Smooth muscle cell (in vitro differentiated cells): ENCODE measurements around the gene CEP164. TPM values are rescaled to one million over a fixed set of nuclear protein-coding genes. Genes with fewer than 3 reads are reported as not detected.

ENCODE experiments used
- DNase-seq: peaks from one replicate; lab custom pipeline; 2025; ENCODE audit not compliant: unreplicated experiment; lab: John Stamatoyannopoulos, UW
- H2AFZ ChIP-seq: fragments of 200-600 bp; sonication (generic); 2 replicates; pipeline ENCODE4 v1.6.0; 2016; ENCODE audit warnings: antibody characterized with exemption, low read depth, mild to moderate bottlenecking
- H3F3A ChIP-seq: fragments of 200-600 bp; sonication (generic); 2 replicates; pipeline ENCODE4 v1.6.0; 2017; ENCODE audit warnings: antibody characterized with exemption, low read depth
- H3K27ac ChIP-seq: fragments of 200-600 bp; sonication (generic); 2 replicates; pipeline ENCODE4 v1.5.1; 2016; ENCODE audit warnings: low read depth, mild to moderate bottlenecking
- H3K27me3 ChIP-seq: fragments of 200-600 bp; sonication (generic); 2 replicates; pipeline ENCODE4 v1.6.1; 2016; ENCODE audit warnings: low read depth, mild to moderate bottlenecking
- H3K36me3 ChIP-seq: fragments of 200-600 bp; sonication (generic); 2 replicates; pipeline ENCODE4 v1.5.1; 2016; ENCODE audit warnings: low read depth
- H3K4me1 ChIP-seq: fragments of 200-600 bp; sonication (generic); 2 replicates; pipeline ENCODE4 v1.5.1; 2016; ENCODE audit warnings: low read depth
- H3K4me2 ChIP-seq: fragments of 200-600 bp; sonication (generic); 2 replicates; pipeline ENCODE4 v1.6.0; 2016; ENCODE audit warnings: mild to moderate bottlenecking
- H3K4me3 ChIP-seq: fragments of 200-600 bp; sonication (generic); 2 replicates; pipeline ENCODE4 v1.5.1; 2016; ENCODE audit warnings: mild to moderate bottlenecking
- H3K79me2 ChIP-seq: fragments of 200-600 bp; sonication (generic); 2 replicates; pipeline ENCODE4 v1.6.0; 2016; ENCODE audit warnings: low read depth, mild to moderate bottlenecking
- H3K9ac ChIP-seq: fragments of 200-600 bp; sonication (generic); 2 replicates; pipeline ENCODE4 v1.6.0; 2016; ENCODE audit warnings: low read depth
- H3K9me3 ChIP-seq: fragments of 200-600 bp; sonication (generic); replicated peaks from 2 replicates; pipeline ENCODE4 v1.5.1; 2016; ENCODE audit warnings: low read depth
- H4K20me1 ChIP-seq: fragments of 200-600 bp; sonication (generic); 2 replicates; pipeline ENCODE4 v1.6.0; 2016; ENCODE audit warnings: low read depth
- WGBS: methylation state at CpG from one replicate; pipeline ENCODE4 v1.1.7; 2016; ENCODE audit warnings: low lambda C conversion rate; 5-methylcytosine and 5-hydroxymethylcytosine counted together
- polyA plus RNA-seq: library from polyadenylated mRNA; unstranded; fragments of >200 nt; fragmentation: Nextera tagmentation; extraction: Ambion mirVana; gene quantifications from 2 replicates; pipeline ENCODE4 v1.2.1, GENCODE V29; 2016
- total RNA-seq: library from RNA; depleted of rRNA; stranded (reverse); fragments of >200 nt; gene quantifications from 2 replicates; pipeline ENCODE4 v1.2.3, GENCODE V29; 2014
- TF ChIP-seq, protein P1 (sequence below): fragments of 200-600 bp; sonication (generic); IDR thresholded peaks from 2 replicates; pipeline ENCODE4 v1.5.1; 2017; ENCODE audit warnings: borderline replicate concordance, mild to moderate bottlenecking, antibody characterized with exemption; ENCODE audit not compliant: insufficient read depth, poor library complexity, severe bottlenecking

Gene CEP164
- total and polyA plus RNA-seq, 2 experiments from 2014 or later = 11.2 to 30.7 TPM

DNA sequence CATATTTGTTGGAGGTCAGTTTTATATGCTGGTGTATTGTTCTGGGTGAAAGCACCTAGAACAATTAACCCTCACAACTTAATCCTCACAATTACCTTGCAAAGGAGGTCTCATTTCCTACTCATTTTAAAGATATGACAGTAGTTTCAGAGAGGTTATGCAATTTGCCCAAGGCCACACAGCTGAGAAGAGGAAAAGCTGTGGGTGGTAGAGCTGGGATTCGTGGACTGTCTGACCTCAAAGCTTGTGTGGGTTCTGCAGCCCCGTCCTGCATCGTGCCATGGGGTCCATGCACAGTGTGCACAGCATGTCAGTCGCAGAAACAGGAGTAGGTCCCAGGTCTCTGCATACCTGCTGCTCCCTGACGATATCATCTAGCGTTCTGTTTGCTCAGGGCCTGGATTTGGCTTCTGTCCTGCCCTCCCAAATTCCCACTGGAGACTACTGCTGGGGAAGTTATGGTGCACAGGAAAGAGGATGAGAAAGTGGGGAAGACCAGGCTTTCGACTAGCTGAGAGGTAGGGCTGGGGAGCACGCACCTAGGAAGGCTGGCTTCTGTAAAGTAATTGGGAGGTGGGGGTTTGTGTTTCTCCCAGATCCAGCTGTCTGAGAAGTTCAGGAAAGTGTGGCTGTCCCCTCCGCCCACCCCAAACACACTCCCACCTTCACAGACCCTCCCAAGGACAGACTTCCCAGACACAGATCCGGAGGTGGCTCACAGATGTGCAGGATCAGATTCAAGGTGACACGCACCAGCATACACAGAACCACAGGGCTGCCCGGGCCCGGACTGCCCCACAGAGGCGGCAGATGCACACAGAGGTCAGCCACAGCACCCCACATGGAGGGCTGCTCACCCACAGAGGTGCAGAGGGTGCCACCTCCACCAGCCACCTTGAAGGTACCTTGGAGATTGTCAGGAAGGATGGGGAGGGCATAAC is 13.6 kb upstream of the CEP164 start:
- Histone ChIP-seq H3F3A (no peaks in the 10 kb centered on the region), H3K36me3 (no peaks in the 10 kb centered on the region), H4K20me1 (no peaks in the 10 kb centered on the region), H3K9me3 (no peaks in the 10 kb centered on the region), H3K4me3 (no peak overlapping the region), H3K27ac (no peak overlapping the region), H3K79me2 (no peaks in the 10 kb centered on the region), H3K4me2 (peak overlapping the region; percentile 99), H3K4me1 (peaks cover 7% of the 10 kb centered on the region), H3K27me3 (no peaks in the 10 kb centered on the region), H3K9ac (no peak overlapping the region), H2AFZ (no peak overlapping the region)
- TF ChIP-seq, protein P1, sequence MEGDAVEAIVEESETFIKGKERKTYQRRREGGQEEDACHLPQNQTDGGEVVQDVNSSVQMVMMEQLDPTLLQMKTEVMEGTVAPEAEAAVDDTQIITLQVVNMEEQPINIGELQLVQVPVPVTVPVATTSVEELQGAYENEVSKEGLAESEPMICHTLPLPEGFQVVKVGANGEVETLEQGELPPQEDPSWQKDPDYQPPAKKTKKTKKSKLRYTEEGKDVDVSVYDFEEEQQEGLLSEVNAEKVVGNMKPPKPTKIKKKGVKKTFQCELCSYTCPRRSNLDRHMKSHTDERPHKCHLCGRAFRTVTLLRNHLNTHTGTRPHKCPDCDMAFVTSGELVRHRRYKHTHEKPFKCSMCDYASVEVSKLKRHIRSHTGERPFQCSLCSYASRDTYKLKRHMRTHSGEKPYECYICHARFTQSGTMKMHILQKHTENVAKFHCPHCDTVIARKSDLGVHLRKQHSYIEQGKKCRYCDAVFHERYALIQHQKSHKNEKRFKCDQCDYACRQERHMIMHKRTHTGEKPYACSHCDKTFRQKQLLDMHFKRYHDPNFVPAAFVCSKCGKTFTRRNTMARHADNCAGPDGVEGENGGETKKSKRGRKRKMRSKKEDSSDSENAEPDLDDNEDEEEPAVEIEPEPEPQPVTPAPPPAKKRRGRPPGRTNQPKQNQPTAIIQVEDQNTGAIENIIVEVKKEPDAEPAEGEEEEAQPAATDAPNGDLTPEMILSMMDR = no peak
- DNase-seq = no peak
- 88% methylated on average over 14 of the region's 14 CpGs for WGBS

DNA sequence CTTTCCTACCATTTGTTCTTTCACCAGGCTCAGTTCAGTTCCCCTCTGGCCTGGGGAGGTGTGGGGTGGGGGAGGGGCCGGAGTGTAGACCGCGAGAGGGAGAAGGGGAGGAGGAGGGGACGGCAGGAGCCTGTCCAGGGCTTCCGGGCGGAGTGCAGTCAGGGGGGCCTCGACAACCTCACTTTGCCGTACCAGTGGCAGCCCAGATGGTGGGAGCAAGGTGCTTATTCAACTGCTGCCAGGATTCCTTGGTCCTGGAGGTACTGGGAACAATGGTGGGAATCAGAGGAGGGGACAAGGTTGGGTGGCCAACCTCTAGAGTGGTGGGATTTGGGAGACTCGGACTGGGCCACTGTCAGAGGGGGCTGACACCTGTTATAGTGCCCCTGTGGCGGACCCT is 12.8 kb upstream of the CEP164 start:
- Histone ChIP-seq H2AFZ (no peak overlapping the region), H4K20me1 (no peaks in the 10 kb centered on the region), H3K79me2 (no peaks in the 10 kb centered on the region), H3F3A (no peaks in the 10 kb centered on the region), H3K9ac (no peak overlapping the region), H3K27ac (no peak overlapping the region), H3K4me1 (peaks cover 7% of the 10 kb centered on the region), H3K4me2 (peak overlapping the region; percentile 99), H3K27me3 (no peaks in the 10 kb centered on the region), H3K36me3 (no peaks in the 10 kb centered on the region), H3K4me3 (peak overlapping the region; percentile 83), H3K9me3 (no peaks in the 10 kb centered on the region)
- TF ChIP-seq, protein P1 = no peak
- 36% methylated on average over 9 of the region's 10 CpGs for WGBS
- no peak for DNase-seq

DNA sequence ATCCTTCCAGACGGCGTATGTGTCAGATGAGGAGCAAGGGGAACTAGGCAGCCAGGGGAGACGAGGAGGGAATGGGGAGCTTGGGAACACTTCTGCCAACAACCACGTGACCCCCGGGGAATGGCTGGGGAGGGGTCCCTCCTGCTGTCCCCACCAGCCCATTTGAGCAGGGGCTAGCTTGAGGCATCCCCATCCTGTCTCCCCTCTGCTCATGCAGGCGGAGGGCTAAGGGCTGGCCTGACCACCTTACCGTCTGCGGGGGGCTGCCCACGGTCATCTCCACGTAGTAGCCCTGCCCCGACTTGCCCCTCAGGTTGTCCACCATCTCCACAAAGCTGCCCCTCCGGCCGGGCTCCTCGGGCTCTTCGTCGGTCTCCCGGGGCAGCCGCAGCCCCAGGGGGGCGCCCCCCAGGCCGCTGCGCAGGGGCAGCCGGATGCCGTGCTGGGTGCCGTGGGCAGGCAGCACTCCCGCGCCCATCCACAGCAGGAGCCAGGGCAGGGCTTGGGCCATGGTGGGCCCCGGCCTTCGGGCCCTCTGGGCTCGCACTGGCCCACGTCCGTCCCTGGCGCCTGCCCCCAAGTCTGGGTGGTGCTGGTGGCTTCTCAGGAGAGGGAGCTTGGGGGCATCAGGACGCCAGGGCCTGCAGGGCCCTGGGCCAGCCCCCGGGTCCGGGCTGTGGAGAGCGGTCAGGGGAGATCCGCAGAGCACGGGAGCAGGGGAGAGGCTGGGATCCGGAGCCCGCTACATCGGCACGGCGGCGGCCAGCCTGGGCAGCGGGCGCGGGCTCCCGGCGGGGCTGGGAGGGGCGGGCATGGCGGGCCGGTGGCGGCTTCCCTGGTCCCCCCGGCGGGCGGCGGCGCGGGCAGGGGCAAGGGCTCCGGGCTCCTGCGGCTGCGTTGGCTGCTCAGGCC is 12.1 kb upstream of the CEP164 start:
- Histone ChIP-seq H2AFZ (peak overlapping the region; percentile 100), H3K4me1 (peaks cover 7% of the 10 kb centered on the region), H3K4me2 (peak overlapping the region; percentile 99), H3K9me3 (no peaks in the 10 kb centered on the region), H4K20me1 (no peaks in the 10 kb centered on the region), H3K9ac (peak overlapping the region; percentile 78), H3F3A (no peaks in the 10 kb centered on the region), H3K79me2 (no peaks in the 10 kb centered on the region), H3K4me3 (peak overlapping the region; percentile 83), H3K27ac (no peak overlapping the region), H3K36me3 (no peaks in the 10 kb centered on the region), H3K27me3 (no peaks in the 10 kb centered on the region)
- TF ChIP-seq, protein P1 = no peak
- WGBS = 7% methylated on average over 42 of the region's 62 CpGs
- no peak for DNase-seq
